HL-60 (cell line): ENCODE measurements around the gene PTPRM.

Experiments used
- DNase-seq, 2 experiments: peaks; one replicate each; pipeline ENCODE4 v3.0.0-alpha.2; 2010 to 2020; ENCODE audit warnings: low read depth in 1 of 2, low spot score in 1 of 2
- H3K27ac ChIP-seq: fragments of 250-450 bp; sonication (Bioruptor Pico); replicated peaks from 2 replicates; pipeline ENCODE4 v1.5.1; 2020; ENCODE audit warnings: mild to moderate bottlenecking, moderate library complexity
- H3K27me3 ChIP-seq: fragments of 250-450 bp; sonication (Bioruptor Pico); 2 replicates; pipeline ENCODE4 v1.5.1; 2021; ENCODE audit warnings: mild to moderate bottlenecking, moderate library complexity; ENCODE audit not compliant: insufficient read depth, poor library complexity, severe bottlenecking
- H3K4me3 ChIP-seq: replicated peaks from 2 replicates; pipeline ENCODE4 v1.5.1; 2011; ENCODE audit warnings: mild to moderate bottlenecking, control low read depth, low read length; ENCODE audit not compliant: insufficient read depth
- GABPA ChIP-seq: IDR thresholded peaks from 2 replicates; pipeline ENCODE4 v1.6.1; 2012; ENCODE audit warnings: low read depth
- POLR2AphosphoS5 ChIP-seq: IDR thresholded peaks from 2 replicates; pipeline ENCODE4 v1.6.1; 2012; ENCODE audit warnings: low read depth
- SPI1 ChIP-seq: IDR thresholded peaks from 2 replicates; pipeline ENCODE4 v1.6.1; 2012; ENCODE audit warnings: low read depth, mild to moderate bottlenecking, borderline replicate concordance
- TF ChIP-seq, protein P1 (sequence below): IDR thresholded peaks from 2 replicates; pipeline ENCODE4 v1.6.1; 2012; ENCODE audit warnings: low read depth; ENCODE audit not compliant: insufficient replicate concordance
- TF ChIP-seq, protein P2 (sequence below): IDR thresholded peaks from one replicate; pipeline ENCODE4 v1.5.1; 2011; ENCODE audit warnings: low read length, control low read depth, inconsistent platforms; ENCODE audit not compliant: insufficient read depth

Gene PTPRM

DNA sequence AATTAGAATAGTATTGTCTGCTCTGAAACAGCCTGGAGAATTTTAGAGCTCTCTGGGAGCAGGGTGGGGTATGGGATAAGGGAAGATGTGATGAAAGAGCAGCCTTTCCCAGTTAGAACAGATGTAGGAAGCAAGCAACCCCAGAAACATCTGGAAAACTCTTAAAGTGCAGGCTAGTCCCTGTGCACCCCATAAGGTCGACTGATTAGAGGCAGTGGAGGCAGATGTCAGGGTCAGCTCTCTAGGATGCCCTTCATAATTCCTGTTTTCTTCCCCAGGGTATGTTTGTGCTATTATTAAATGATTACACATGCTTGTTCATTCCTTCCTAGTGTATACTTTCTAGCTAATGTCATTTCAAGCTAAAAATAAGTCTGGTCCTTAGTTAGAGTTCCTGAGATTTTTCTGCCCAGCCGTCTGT is 41.7 kb downstream of the PTPRM start:
- no peak for DNase-seq
- TF ChIP-seq SPI1, result no peak
- no peak for TF ChIP-seq POLR2AphosphoS5
- TF ChIP-seq, protein P1, sequence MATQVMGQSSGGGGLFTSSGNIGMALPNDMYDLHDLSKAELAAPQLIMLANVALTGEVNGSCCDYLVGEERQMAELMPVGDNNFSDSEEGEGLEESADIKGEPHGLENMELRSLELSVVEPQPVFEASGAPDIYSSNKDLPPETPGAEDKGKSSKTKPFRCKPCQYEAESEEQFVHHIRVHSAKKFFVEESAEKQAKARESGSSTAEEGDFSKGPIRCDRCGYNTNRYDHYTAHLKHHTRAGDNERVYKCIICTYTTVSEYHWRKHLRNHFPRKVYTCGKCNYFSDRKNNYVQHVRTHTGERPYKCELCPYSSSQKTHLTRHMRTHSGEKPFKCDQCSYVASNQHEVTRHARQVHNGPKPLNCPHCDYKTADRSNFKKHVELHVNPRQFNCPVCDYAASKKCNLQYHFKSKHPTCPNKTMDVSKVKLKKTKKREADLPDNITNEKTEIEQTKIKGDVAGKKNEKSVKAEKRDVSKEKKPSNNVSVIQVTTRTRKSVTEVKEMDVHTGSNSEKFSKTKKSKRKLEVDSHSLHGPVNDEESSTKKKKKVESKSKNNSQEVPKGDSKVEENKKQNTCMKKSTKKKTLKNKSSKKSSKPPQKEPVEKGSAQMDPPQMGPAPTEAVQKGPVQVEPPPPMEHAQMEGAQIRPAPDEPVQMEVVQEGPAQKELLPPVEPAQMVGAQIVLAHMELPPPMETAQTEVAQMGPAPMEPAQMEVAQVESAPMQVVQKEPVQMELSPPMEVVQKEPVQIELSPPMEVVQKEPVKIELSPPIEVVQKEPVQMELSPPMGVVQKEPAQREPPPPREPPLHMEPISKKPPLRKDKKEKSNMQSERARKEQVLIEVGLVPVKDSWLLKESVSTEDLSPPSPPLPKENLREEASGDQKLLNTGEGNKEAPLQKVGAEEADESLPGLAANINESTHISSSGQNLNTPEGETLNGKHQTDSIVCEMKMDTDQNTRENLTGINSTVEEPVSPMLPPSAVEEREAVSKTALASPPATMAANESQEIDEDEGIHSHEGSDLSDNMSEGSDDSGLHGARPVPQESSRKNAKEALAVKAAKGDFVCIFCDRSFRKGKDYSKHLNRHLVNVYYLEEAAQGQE, result no peak
- TF ChIP-seq, protein P2, sequence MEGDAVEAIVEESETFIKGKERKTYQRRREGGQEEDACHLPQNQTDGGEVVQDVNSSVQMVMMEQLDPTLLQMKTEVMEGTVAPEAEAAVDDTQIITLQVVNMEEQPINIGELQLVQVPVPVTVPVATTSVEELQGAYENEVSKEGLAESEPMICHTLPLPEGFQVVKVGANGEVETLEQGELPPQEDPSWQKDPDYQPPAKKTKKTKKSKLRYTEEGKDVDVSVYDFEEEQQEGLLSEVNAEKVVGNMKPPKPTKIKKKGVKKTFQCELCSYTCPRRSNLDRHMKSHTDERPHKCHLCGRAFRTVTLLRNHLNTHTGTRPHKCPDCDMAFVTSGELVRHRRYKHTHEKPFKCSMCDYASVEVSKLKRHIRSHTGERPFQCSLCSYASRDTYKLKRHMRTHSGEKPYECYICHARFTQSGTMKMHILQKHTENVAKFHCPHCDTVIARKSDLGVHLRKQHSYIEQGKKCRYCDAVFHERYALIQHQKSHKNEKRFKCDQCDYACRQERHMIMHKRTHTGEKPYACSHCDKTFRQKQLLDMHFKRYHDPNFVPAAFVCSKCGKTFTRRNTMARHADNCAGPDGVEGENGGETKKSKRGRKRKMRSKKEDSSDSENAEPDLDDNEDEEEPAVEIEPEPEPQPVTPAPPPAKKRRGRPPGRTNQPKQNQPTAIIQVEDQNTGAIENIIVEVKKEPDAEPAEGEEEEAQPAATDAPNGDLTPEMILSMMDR, result no peak
- no peak for TF ChIP-seq GABPA
- Histone ChIP-seq H3K27me3 (no peaks in the 10 kb centered on the region), H3K27ac (no peak overlapping the region), H3K4me3 (no peak overlapping the region)

DNA sequence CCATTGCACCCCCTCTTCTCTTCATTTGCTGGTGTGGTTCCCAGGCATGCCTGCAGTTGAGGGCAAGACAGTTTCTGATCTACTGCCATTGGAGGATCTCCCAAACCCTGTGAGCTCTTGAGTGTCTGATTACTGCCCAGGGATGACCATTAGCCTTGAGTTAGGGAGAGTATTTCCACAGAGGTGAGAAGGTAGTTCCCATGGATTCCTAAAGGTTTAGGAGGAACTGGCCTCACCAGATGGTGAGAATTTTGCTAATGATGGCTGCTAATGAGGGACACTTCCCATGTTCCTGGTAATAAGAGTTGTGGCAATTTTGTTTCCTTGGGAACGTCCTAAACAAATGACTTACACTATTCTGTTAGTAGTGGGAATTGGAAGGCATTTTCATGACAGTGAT is 42.5 kb downstream of the PTPRM start:
- no peak for DNase-seq
- TF ChIP-seq POLR2AphosphoS5 (no peak), GABPA (no peak), SPI1 (no peak)
- TF ChIP-seq, protein P2, result no peak
- TF ChIP-seq, protein P1, result no peak
- no peak overlapping the region for H3K27ac ChIP-seq
- H3K27me3 ChIP-seq, result no peaks in the 10 kb centered on the region
- H3K4me3 ChIP-seq, result no peak overlapping the region

DNA sequence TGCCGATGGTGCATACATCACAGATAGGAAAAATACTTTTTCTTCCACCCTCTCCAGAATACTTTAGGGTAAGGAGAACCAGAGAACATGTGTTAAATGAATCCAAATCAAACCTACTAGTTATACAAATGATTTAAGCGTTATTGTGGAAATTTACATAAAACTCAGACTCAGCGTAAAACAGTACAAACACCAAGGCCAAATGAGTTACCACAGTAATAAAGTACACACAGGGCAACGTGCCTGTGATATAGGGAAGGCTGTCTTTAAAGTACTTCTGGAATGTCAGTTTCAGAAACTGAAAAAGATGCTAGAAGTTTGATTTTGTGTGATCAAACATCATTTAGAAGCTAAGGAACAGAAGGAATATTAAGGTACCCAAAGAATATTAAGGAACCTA is 46.9 kb downstream of the PTPRM start:
- H3K4me3 ChIP-seq, result no peak overlapping the region
- no peaks in the 10 kb centered on the region for H3K27me3 ChIP-seq
- TF ChIP-seq, protein P2, result no peak
- TF ChIP-seq GABPA (no peak), POLR2AphosphoS5 (no peak), SPI1 (no peak)
- TF ChIP-seq, protein P1, result no peak
- H3K27ac ChIP-seq, result no peak overlapping the region
- DNase-seq, result no peak
